Gastroesophageal sphincter (tissue), 4 donors: ENCODE measurements around the gene KRTAP29-1. TPM values are rescaled to one million over a fixed set of nuclear protein-coding genes. Genes with fewer than 3 reads are reported as not detected.

Experiments
- ATAC-seq: fragments of 150-250 bp; one replicate; pipeline ENCODE4 v1.9.1; 2016; ENCODE audit warnings: mild to moderate bottlenecking, moderate library complexity
- H3K27ac ChIP-seq, 4 donors: fragments of 200-600 bp; sonication (generic) in 3 of 4; 1 replicate in 3 of 4; 2 replicates in 1 of 4; pipeline ENCODE4 v1.5.1; 2016 to 2019
- H3K27me3 ChIP-seq: fragments of 200-600 bp; sonication (generic); one replicate; pipeline ENCODE4 v1.5.1; 2019
- H3K36me3 ChIP-seq, 2 donors: fragments of 200-600 bp; sonication (generic); one replicate each; pipeline ENCODE4 v1.5.1; 2019; ENCODE audit warnings: control low read depth in 1 of 2
- H3K4me1 ChIP-seq, 3 donors: fragments of 200-600 bp; sonication (generic); 1 replicate in 2 of 3; 2 replicates in 1 of 3; pipeline ENCODE4 v1.5.1; 2016 to 2019; ENCODE audit warnings: control low read depth in 2 of 3
- H3K4me3 ChIP-seq, 2 donors: fragments of 200-600 bp; sonication (generic); one replicate each; pipeline ENCODE4 v1.5.1; 2019; ENCODE audit warnings: mild to moderate bottlenecking in 1 of 2, moderate library complexity in 1 of 2
- H3K9me3 ChIP-seq, 3 donors: fragments of 200-600 bp; sonication (generic); one replicate each; pipeline ENCODE4 v1.5.1; 2017 to 2019; ENCODE audit warnings: control low read depth in 2 of 3
- CTCF ChIP-seq, 4 experiments: fragments of 200-600 bp in 2 of 4; fragments of 450-650 bp in 2 of 4; sonication (generic) in 1 of 4; IDR thresholded peaks; one replicate each; pipeline ENCODE4 v1.5.1; 2017 to 2019; ENCODE audit warnings: antibody characterized with exemption in 4 of 4, mild to moderate bottlenecking in 2 of 4, moderate library complexity in 2 of 4
- EP300 ChIP-seq: sonication (generic); formaldehyde crosslinking; IDR thresholded peaks from one replicate; pipeline ENCODE4 v1.6.1; 2017; ENCODE audit warnings: antibody characterized with exemption, mild to moderate bottlenecking
- POLR2A ChIP-seq, 2 donors: fragments of 450-650 bp; IDR thresholded peaks; one replicate each; pipeline ENCODE4 v1.6.1; 2017; ENCODE audit warnings: antibody characterized with exemption in 2 of 2, mild to moderate bottlenecking in 2 of 2, moderate library complexity in 1 of 2
- POLR2AphosphoS5 ChIP-seq: sonication (generic); formaldehyde crosslinking; IDR thresholded peaks from one replicate; pipeline ENCODE4 v1.6.1; 2017; ENCODE audit warnings: antibody characterized with exemption
- WGBS, 2 donors: methylation state at CpG; one replicate each; pipeline ENCODE4 v1.1.5; 2018; ENCODE audit warnings: low coverage in 1 of 2; 5-methylcytosine and 5-hydroxymethylcytosine counted together
- total RNA-seq, 4 donors: library from RNA; depleted of rRNA; stranded (reverse); fragments of >200 nt; gene quantifications; one replicate each; pipeline ENCODE4 v1.1.0, GENCODE V29; 2016

Gene KRTAP29-1
- total RNA-seq, 4 donors from 2014 or later = not detected

- WGBS, 2 donors = 92% methylated on average over 2 of the region's 5 CpGs; no CpG with 5 or more reads in 1 of the 2 donors
- peaks cover 13% of the 10 kb centered on the region for H3K27me3 ChIP-seq
- no peak overlapping the region for H3K27ac ChIP-seq
- no peak overlapping the region for H3K4me3 ChIP-seq
- no peaks in the 10 kb centered on the region for H3K36me3 ChIP-seq
- TF ChIP-seq EP300 (no peak), POLR2A (IDR thresholded peaks at IDR 0.05) (no peak), POLR2AphosphoS5 (no peak), CTCF (IDR thresholded peaks at IDR 0.05) (no peak)
- H3K4me1 ChIP-seq = no peaks in the 10 kb centered on the region
- no peak for ATAC-seq
- no peaks in the 10 kb centered on the region for H3K9me3 ChIP-seq
These were observed 30.4 kb upstream of the KRTAP29-1 start for GRCh38 chr17:41333098-41333497.

GRCh38 chr17:41332239-41332638 lies 29.6 kb upstream of the KRTAP29-1 start:
- no peaks in the 10 kb centered on the region for H3K9me3 ChIP-seq
- WGBS, 2 donors = no CpG with 5 or more reads among the region's 2 CpGs
- H3K27me3 ChIP-seq = peaks cover 13% of the 10 kb centered on the region
- ATAC-seq = no peak
- H3K36me3 ChIP-seq = no peaks in the 10 kb centered on the region
- H3K4me1 ChIP-seq = no peaks in the 10 kb centered on the region
- no peak overlapping the region for H3K27ac ChIP-seq
- H3K4me3 ChIP-seq = no peak overlapping the region
- TF ChIP-seq EP300 (no peak), POLR2AphosphoS5 (no peak), POLR2A (IDR thresholded peaks at IDR 0.05) (no peak), CTCF (IDR thresholded peaks at IDR 0.05) (no peak)

- no peak for ATAC-seq
- H3K4me3 ChIP-seq = no peak overlapping the region
- no peak for TF ChIP-seq EP300
- TF ChIP-seq CTCF (IDR thresholded peaks at IDR 0.05) = no peak
- TF ChIP-seq POLR2AphosphoS5 = no peak
- TF ChIP-seq POLR2A (IDR thresholded peaks at IDR 0.05) = no peak
- H3K27me3 ChIP-seq = peaks cover 13% of the 10 kb centered on the region
- H3K36me3 ChIP-seq = no peaks in the 10 kb centered on the region
- no peaks in the 10 kb centered on the region for H3K9me3 ChIP-seq
- WGBS, 2 donors = 39% methylated on average over 3 of the region's 7 CpGs; no CpG with 5 or more reads in 1 of the 2 donors
- no peak overlapping the region for H3K27ac ChIP-seq
- H3K4me1 ChIP-seq = no peaks in the 10 kb centered on the region
These were observed 29.0 kb upstream of the KRTAP29-1 start for GRCh38 chr17:41331606-41332005.

GRCh38 chr17:41329279-41329948 lies 26.8 kb upstream of the KRTAP29-1 start:
- Histone ChIP-seq H3K27ac (no peak overlapping the region), H3K9me3 (no peaks in the 10 kb centered on the region), H3K36me3 (no peaks in the 10 kb centered on the region), H3K27me3 (peaks cover 9% of the 10 kb centered on the region), H3K4me3 (no peak overlapping the region), H3K4me1 (no peaks in the 10 kb centered on the region)
- ATAC-seq = no peak
- WGBS, 2 donors = 18 to 36% methylated on average over 2 to 7 of the region's 13 CpGs
- TF ChIP-seq CTCF (IDR thresholded peaks at IDR 0.05) = peak in 2 of 4 experiments; percentile 47 to 56
- no peak for TF ChIP-seq EP300

- no peak for TF ChIP-seq POLR2AphosphoS5
- TF ChIP-seq POLR2A (IDR thresholded peaks at IDR 0.05) = no peak
- TF ChIP-seq CTCF (IDR thresholded peaks at IDR 0.05) = no peak
- TF ChIP-seq EP300 = no peak
- Histone ChIP-seq H3K4me1 (no peaks in the 10 kb centered on the region), H3K27ac (no peak overlapping the region), H3K27me3 (peaks cover 7% of the 10 kb centered on the region), H3K4me3 (no peak overlapping the region), H3K36me3 (no peaks in the 10 kb centered on the region), H3K9me3 (no peaks in the 10 kb centered on the region)
- ATAC-seq = no peak
- WGBS, 2 donors = no CpG with 5 or more reads among the region's 7 CpGs
These were observed 25.6 kb upstream of the KRTAP29-1 start for GRCh38 chr17:41328207-41328606.
